Gastroesophageal sphincter (tissue), 4 donors: ENCODE measurements around the gene ARHGEF4. TPM values are rescaled to one million over a fixed set of nuclear protein-coding genes. Genes with fewer than 3 reads are reported as not detected.

Source experiments
- ATAC-seq: fragments of 150-250 bp; one replicate; pipeline ENCODE4 v1.9.1; 2016; ENCODE audit warnings: mild to moderate bottlenecking, moderate library complexity
- H3K27ac ChIP-seq, 4 donors: fragments of 200-600 bp; sonication (generic) in 3 of 4; 1 replicate in 3 of 4; 2 replicates in 1 of 4; pipeline ENCODE4 v1.5.1; 2016 to 2019
- H3K27me3 ChIP-seq: fragments of 200-600 bp; sonication (generic); one replicate; pipeline ENCODE4 v1.5.1; 2019
- H3K36me3 ChIP-seq, 2 donors: fragments of 200-600 bp; sonication (generic); one replicate each; pipeline ENCODE4 v1.5.1; 2019; ENCODE audit warnings: control low read depth in 1 of 2
- H3K4me1 ChIP-seq, 3 donors: fragments of 200-600 bp; sonication (generic); 1 replicate in 2 of 3; 2 replicates in 1 of 3; pipeline ENCODE4 v1.5.1; 2016 to 2019; ENCODE audit warnings: control low read depth in 2 of 3
- H3K4me3 ChIP-seq, 2 donors: fragments of 200-600 bp; sonication (generic); one replicate each; pipeline ENCODE4 v1.5.1; 2019; ENCODE audit warnings: mild to moderate bottlenecking in 1 of 2, moderate library complexity in 1 of 2
- H3K9me3 ChIP-seq, 3 donors: fragments of 200-600 bp; sonication (generic); one replicate each; pipeline ENCODE4 v1.5.1; 2017 to 2019; ENCODE audit warnings: control low read depth in 2 of 3
- CTCF ChIP-seq, 4 experiments: fragments of 200-600 bp in 2 of 4; fragments of 450-650 bp in 2 of 4; sonication (generic) in 1 of 4; IDR thresholded peaks; one replicate each; pipeline ENCODE4 v1.5.1; 2017 to 2019; ENCODE audit warnings: antibody characterized with exemption in 4 of 4, mild to moderate bottlenecking in 2 of 4, moderate library complexity in 2 of 4
- EP300 ChIP-seq: sonication (generic); formaldehyde crosslinking; IDR thresholded peaks from one replicate; pipeline ENCODE4 v1.6.1; 2017; ENCODE audit warnings: antibody characterized with exemption, mild to moderate bottlenecking
- POLR2A ChIP-seq, 2 donors: fragments of 450-650 bp; IDR thresholded peaks; one replicate each; pipeline ENCODE4 v1.6.1; 2017; ENCODE audit warnings: antibody characterized with exemption in 2 of 2, mild to moderate bottlenecking in 2 of 2, moderate library complexity in 1 of 2
- POLR2AphosphoS5 ChIP-seq: sonication (generic); formaldehyde crosslinking; IDR thresholded peaks from one replicate; pipeline ENCODE4 v1.6.1; 2017; ENCODE audit warnings: antibody characterized with exemption
- WGBS, 2 donors: methylation state at CpG; one replicate each; pipeline ENCODE4 v1.1.5; 2018; ENCODE audit warnings: low coverage in 1 of 2; 5-methylcytosine and 5-hydroxymethylcytosine counted together
- total RNA-seq, 4 donors: library from RNA; depleted of rRNA; stranded (reverse); fragments of >200 nt; gene quantifications; one replicate each; pipeline ENCODE4 v1.1.0, GENCODE V29; 2016

Gene ARHGEF4
- total RNA-seq, 4 donors from 2014 or later = 15.9 to 59.5 (median 21.8) TPM

- peak; percentile 24 for ATAC-seq
- H3K4me1 ChIP-seq = peaks cover 0 to 28% (median 5%) of the 10 kb centered on the region in 3 donors
- TF ChIP-seq EP300 (no peak), CTCF (IDR thresholded peaks at IDR 0.05) (no peak), POLR2AphosphoS5 (no peak), POLR2A (IDR thresholded peaks at IDR 0.05) (no peak)
- H3K36me3 ChIP-seq = peaks cover 0 to 4% of the 10 kb centered on the region in 2 donors
- no peaks in the 10 kb centered on the region for H3K9me3 ChIP-seq
- peaks cover 10% of the 10 kb centered on the region for H3K27me3 ChIP-seq
- WGBS, 2 donors = 17% methylated on average over 2 of the region's 65 CpGs; no CpG with 5 or more reads in 1 of the 2 donors
- H3K27ac ChIP-seq = peak overlapping the region in 3 of 4 donors; percentile 13 to 52 (median 51)
- H3K4me3 ChIP-seq = peak overlapping the region; percentile 46 to 65
These were observed 198.6 kb downstream of the ARHGEF4 start for GRCh38 chr2:131035112-131035825.

GRCh38 chr2:131035826-131036231, 199.1 kb downstream of the ARHGEF4 start:
- Histone ChIP-seq H3K9me3 (no peaks in the 10 kb centered on the region), H3K27me3 (peaks cover 10% of the 10 kb centered on the region), H3K27ac (peak overlapping the region in 3 of 4 donors; percentile 13 to 52 (median 51)), H3K4me1 (peaks cover 0 to 28% (median 5%) of the 10 kb centered on the region in 3 donors), H3K4me3 (peak overlapping the region; percentile 46 to 65), H3K36me3 (peaks cover 0 to 8% of the 10 kb centered on the region in 2 donors)
- no CpG with 5 or more reads among the region's 10 CpGs for WGBS, 2 donors
- ATAC-seq = no peak
- TF ChIP-seq CTCF (IDR thresholded peaks at IDR 0.05) (no peak), EP300 (no peak), POLR2A (IDR thresholded peaks at IDR 0.05) (no peak), POLR2AphosphoS5 (no peak)

GRCh38 chr2:131036269-131036668, 199.6 kb downstream of the ARHGEF4 start:
- peaks cover 0 to 12% of the 10 kb centered on the region in 2 donors for H3K36me3 ChIP-seq
- H3K27ac ChIP-seq = no peak overlapping the region
- no peak for ATAC-seq
- TF ChIP-seq POLR2A (IDR thresholded peaks at IDR 0.05) = no peak
- TF ChIP-seq POLR2AphosphoS5 = no peak
- TF ChIP-seq EP300 = no peak
- no peak for TF ChIP-seq CTCF (IDR thresholded peaks at IDR 0.05)
- peak overlapping the region in 1 of 2 donors; percentile 65 for H3K4me3 ChIP-seq
- H3K9me3 ChIP-seq = no peaks in the 10 kb centered on the region
- 80% methylated on average over 1 of the region's 6 CpGs; no CpG with 5 or more reads in 1 of the 2 donors for WGBS, 2 donors
- peaks cover 0 to 28% (median 5%) of the 10 kb centered on the region in 3 donors for H3K4me1 ChIP-seq
- peaks cover 10% of the 10 kb centered on the region for H3K27me3 ChIP-seq

GRCh38 chr2:131036696-131037397, 200.1 kb downstream of the ARHGEF4 start:
- no peak overlapping the region for H3K27ac ChIP-seq
- no peaks in the 10 kb centered on the region for H3K9me3 ChIP-seq
- WGBS, 2 donors = 100% methylated on average over 1 of the region's 11 CpGs; no CpG with 5 or more reads in 1 of the 2 donors
- H3K36me3 ChIP-seq = peaks cover 0 to 18% of the 10 kb centered on the region in 2 donors
- peaks cover 0 to 28% (median 5%) of the 10 kb centered on the region in 3 donors for H3K4me1 ChIP-seq
- peaks cover 10% of the 10 kb centered on the region for H3K27me3 ChIP-seq
- TF ChIP-seq CTCF (IDR thresholded peaks at IDR 0.05) = no peak
- no peak for TF ChIP-seq EP300
- TF ChIP-seq POLR2AphosphoS5 = no peak
- no peak for TF ChIP-seq POLR2A (IDR thresholded peaks at IDR 0.05)
- no peak overlapping the region for H3K4me3 ChIP-seq
- no peak for ATAC-seq
